Epidermal melanocyte (primary cell): Measurements from ENCODE around the gene TCF4.
A peak's percentile ranks its signal among the peaks of the same experiment; 100 is the strongest.

Experiments
- DNase-seq: peaks from one replicate; pipeline ENCODE4 v3.0.0; 2011; ENCODE audit warnings: low spot score; ENCODE audit not compliant: insufficient read length

Gene TCF4

DNA sequence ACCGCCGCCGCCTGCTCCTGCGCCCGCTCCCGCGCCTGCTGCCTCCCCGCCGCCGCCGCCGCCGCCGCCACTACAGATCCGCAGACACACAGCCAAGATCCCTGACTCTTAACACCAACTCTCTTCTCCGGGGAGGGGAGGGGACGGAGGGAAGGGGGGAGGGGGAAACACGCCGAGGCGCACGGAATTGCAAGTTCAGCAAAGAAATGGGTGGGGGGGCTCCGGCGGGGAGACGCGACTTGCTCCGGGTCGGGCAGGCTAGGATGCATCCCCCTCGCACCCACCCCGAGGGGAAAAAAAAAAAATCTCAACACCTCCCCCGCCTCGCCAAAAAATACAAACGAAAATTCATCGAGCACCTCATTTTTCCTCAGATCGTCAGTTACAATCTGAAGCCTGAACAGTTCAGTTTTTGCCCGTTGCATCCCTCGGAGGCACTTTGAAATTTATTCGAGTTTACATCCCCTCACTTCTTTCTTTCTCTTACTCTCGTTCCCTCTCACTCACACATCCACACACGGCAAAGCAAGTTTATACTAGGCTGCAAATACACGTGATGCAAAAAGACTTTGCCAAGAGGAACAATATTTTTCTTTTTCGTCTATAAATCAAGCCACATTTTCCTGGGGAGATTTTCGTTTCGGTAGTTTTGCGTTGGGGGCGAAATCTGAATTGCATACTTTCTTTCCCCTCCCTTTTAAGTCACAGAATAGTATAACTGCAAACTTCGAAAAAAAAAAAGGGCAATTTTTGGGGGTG is at the start of gene TCF4:
TCF4 (minus strand) TSS at position 82 of the 759 bp plus-strand sequence. CDS start 1,076 bp downstream, outside the sequence.
- DNase-seq, result no peak

DNA sequence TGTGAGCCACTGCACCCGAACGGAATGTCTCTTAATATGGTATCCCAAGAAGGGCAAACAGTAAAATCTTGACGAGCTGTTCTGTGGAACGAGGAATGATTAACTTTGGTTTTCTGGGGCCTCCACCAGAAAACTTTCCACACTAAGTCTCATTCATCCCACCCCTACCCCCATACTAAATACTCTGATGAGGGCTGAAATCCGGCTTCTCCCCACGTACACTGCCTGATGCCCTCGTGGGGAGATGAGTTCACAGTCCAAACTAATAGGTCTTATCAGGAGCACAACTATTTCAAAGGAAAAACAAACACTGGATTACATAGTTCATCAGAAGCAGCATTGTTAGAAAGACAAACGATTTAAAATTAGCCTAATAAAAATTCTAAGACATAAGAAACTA is 49.2 kb upstream of the TCF4 start:
- DNase-seq, result no peak

GRCh38 chr18:55635439-55635838 is 47.4 kb upstream of the TCF4 start:
- DNase-seq, result no peak

GRCh38 chr18:55634545-55634944 is 46.6 kb upstream of the TCF4 start:
- DNase-seq, result no peak

- no peak for DNase-seq
Measured at GRCh38 chr18:55633032-55633431, 45.0 kb upstream of the TCF4 start.

GRCh38 chr18:55629133-55629532 is 41.1 kb upstream of the TCF4 start:
- DNase-seq, result no peak

- DNase-seq, result no peak
Measured at GRCh38 chr18:55627007-55627406, 39.0 kb upstream of the TCF4 start.

DNA sequence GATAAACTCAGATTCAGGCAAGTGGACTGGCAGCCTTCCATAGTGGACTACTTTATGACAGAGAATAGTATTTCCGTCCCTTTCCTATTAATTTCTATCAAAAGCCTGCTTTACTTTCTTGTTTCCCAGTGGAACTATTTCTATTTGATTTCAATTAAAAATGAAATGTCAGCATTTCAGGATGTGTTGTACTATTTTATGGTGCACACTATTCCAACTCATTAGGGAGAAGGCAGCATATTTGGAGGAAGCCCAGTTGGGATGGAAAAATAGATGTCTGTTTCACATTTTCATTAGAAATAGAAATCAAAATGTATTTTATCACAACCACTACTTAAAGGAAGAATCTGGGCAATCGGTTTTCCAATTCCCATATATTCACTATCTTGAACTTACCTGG is 37.9 kb upstream of the TCF4 start:
- no peak for DNase-seq

DNA sequence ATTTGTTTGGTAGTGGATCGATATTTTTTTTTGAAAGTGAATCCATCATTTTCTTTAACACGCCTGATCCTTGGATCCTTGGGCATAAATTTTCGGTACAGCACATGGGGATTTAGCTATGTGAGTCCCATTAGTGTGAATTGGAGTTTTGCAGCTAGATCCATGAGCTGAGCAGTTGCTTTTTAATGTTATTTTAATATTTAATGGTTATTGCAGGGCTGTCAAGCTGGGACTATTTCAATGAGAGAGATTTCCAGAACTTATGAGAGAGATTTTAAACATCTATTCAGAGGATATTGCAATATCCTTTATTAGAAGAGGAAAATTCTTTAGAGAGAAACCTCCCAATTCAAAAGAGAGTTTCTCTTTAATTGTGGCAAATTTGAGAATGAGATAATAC is 35.6 kb upstream of the TCF4 start:
- DNase-seq, result no peak

DNA sequence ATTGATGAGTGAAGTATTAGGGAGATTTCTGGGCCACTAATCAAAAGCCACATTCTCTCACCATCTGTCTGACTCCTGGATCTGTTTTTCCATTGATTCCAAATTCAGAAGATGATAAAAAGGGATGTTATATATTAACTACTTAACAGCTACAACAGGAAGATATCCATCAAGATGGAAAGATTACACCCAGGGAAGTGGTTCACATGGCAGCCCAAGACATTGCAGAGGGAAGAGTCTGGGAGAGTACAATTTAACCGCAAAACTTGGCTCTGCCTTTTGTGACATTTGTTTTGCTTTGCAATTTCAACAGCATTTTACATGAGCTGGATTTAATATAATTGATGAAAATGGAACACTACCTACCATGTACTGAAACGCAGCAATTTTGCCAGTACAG is 22.5 kb upstream of the TCF4 start:
- DNase-seq, result no peak

- no peak for DNase-seq
Measured at GRCh38 chr18:55609160-55609825, 21.3 kb upstream of the TCF4 start.

- no peak for DNase-seq
Measured at GRCh38 chr18:55608497-55608896, 20.5 kb upstream of the TCF4 start.

DNA sequence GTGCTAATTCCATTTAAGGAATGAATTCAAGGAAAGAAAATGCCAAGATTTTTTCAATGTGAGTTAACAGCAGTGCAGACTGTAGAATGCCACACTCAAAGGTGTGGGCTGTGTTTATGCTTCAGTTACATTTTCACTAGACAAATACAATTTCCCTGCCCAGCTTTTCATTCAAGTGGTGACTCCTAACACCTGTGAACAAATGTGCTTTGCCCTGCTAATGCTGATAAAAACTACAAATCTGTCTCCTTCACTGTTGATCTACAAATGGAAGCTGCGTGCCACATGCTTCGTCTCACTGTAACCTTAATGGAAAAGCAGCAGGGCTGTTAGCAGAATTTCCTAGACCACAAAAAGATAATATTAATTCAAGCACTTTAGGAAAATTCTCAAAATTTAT is 19.8 kb upstream of the TCF4 start:
- no peak for DNase-seq

DNA sequence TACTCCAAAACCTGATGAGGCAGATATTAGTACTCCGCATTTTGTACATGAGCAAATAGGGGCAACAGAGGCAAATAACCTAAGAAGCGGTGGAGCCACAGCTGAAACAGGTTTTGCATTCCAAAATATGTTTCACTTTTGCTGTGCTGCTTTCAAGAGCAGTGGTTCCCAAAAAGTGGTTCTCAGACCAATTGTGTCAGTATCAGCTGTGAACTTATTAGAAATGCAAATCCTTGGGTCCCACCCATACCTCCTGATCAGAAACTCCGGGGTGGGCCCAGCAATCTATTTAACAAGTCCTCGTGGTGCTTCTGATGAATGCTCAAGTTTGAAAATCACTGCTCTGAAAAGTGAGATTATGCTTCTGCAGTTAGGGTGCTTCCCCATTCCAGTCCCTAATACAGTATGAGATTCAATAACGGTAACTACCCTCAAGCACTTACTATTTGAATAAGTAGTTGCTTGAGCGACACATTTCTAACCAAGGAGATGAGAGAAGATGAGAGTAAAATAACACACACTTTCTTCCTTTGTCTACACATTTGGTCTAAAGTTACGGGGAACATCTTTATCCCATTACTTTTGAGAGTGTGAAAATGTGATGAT is 17.8 kb upstream of the TCF4 start:
- DNase-seq, result no peak

DNA sequence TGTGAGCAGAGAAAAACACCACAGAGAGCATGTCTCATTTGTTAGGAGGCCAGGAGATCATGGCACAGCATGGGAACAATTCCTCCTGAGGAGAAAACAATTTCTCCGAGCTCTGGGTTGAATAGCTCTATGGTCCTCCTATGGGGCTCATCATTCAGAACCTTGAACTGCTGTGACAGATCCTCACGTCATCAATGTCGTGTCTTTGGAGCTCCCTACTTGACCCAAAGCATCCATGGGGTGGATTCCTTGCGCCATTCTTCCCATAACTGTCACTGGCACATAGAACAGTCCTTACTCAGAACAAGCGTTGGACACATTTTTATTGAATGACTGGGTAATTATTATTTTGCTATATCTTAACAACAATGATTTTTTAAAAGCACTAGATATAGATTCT is 15.8 kb upstream of the TCF4 start:
- DNase-seq, result no peak

GRCh38 chr18:55593888-55594287 is 5.9 kb upstream of the TCF4 start:
- DNase-seq, result no peak

- no peak for DNase-seq
Measured at GRCh38 chr18:55592572-55592971, 4.6 kb upstream of the TCF4 start.

DNA sequence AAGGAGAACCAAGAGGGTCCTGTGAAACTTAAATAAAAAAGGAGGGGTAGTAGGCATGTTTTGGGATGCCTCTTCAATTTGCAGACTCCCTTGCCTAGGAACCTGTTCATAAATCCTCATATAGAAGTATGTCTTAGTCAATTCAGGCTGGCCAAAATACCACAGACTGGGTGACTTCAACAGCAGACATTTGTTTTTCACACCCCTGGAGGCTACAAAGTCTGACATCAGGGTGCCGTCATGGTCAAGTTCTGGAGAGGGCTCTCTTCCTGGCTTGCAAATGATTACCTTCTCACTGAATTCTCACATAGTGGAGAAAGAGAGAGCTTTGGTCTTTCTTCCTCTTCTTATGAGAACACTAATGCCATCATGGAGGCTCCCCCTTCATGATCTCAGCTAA is 4.1 kb upstream of the TCF4 start:
- no peak for DNase-seq

GRCh38 chr18:55589625-55590291 is 1.8 kb upstream of the TCF4 start:
- peak; percentile 74 for DNase-seq

- no peak for DNase-seq
Measured at GRCh38 chr18:55588870-55589595, 1.0 kb upstream of the TCF4 start.

- no peak for DNase-seq
Measured at GRCh38 chr18:55587418-55588110, 428 bp downstream of the TCF4 start.
